Common myeloid progenitor, CD34-positive (primary cell): ENCODE results near the gene CIRBP.

Source experiments
- CTCF ChIA-PET: fragments of 350-600 bp; sonication (Branson Sonifier 250); formaldehyde crosslinking; loops from one replicate; lab custom pipeline; 2021; ENCODE audit warnings: antibody characterized with exemption; lab: Charles Lee
- POLR2A ChIA-PET: fragments of 350-600 bp; sonication (Branson Sonifier 250); formaldehyde crosslinking; loops from one replicate; lab custom pipeline; 2021; ENCODE audit warnings: antibody characterized with exemption; lab: Charles Lee
- DNase-seq, 3 donors: peaks; one replicate each; pipeline versions ENCODE4 v3.0.0 to v3.0.0-alpha.2; 2013
- H3K27ac ChIP-seq, 2 experiments: 1 replicate in 1 of 2; 2 replicates in 1 of 2; pipeline ENCODE4 v1.7.0; 2013; ENCODE audit warnings: inconsistent platforms in 2 of 2, low read length in 2 of 2, mild to moderate bottlenecking in 2 of 2, low read depth in 1 of 2, moderate library complexity in 1 of 2; ENCODE audit not compliant: severe bottlenecking in 2 of 2, insufficient read depth in 1 of 2, poor library complexity in 1 of 2
- H3K27me3 ChIP-seq, 5 experiments: replicated peaks in 2 of 5; 1 replicate in 3 of 5; 2 replicates in 2 of 5; pipeline versions ENCODE4 v1.6.1 to v1.7.0; 2013; ENCODE audit warnings: low read length in 4 of 5, mild to moderate bottlenecking in 2 of 5, moderate library complexity in 2 of 5, inconsistent platforms in 1 of 5; ENCODE audit not compliant: insufficient read depth in 5 of 5, control insufficient read depth in 4 of 5
- H3K36me3 ChIP-seq, 4 experiments: 1 replicate in 2 of 4; 2 replicates in 2 of 4; pipeline versions ENCODE4 v1.6.1 to v1.7.0; 2013; ENCODE audit warnings: low read length in 3 of 4, control low read depth in 1 of 4, mild to moderate bottlenecking in 1 of 4; ENCODE audit not compliant: control insufficient read depth in 4 of 4, insufficient read depth in 4 of 4
- H3K4me1 ChIP-seq, 4 experiments: 1 replicate in 3 of 4; 2 replicates in 1 of 4; pipeline versions ENCODE4 v1.6.1 to v1.7.1; 2013; ENCODE audit warnings: low read length in 3 of 4, mild to moderate bottlenecking in 3 of 4, control low read depth in 1 of 4, inconsistent platforms in 1 of 4, moderate library complexity in 1 of 4; ENCODE audit not compliant: control insufficient read depth in 4 of 4, insufficient read depth in 4 of 4; ENCODE audit errors: control extremely low read depth in 1 of 4
- H3K4me3 ChIP-seq, 7 experiments: 1 replicate in 4 of 7; 2 replicates in 3 of 7; pipeline versions ENCODE4 v1.5.1 to v1.7.0; 2013; ENCODE audit warnings: mild to moderate bottlenecking in 7 of 7, low read length in 6 of 7, moderate library complexity in 6 of 7, inconsistent platforms in 2 of 7, low read depth in 2 of 7, control low read depth in 1 of 7; ENCODE audit not compliant: insufficient read depth in 4 of 7, control insufficient read depth in 1 of 7; ENCODE audit errors: extremely low read depth in 1 of 7
- H3K9me3 ChIP-seq, 5 experiments: 1 replicate in 4 of 5; 2 replicates in 1 of 5; pipeline versions ENCODE4 v1.6.1 to v1.7.1; 2013; ENCODE audit warnings: low read length in 4 of 5, mild to moderate bottlenecking in 2 of 5, inconsistent platforms in 1 of 5, low read depth in 1 of 5, moderate library complexity in 1 of 5; ENCODE audit not compliant: control insufficient read depth in 4 of 5, insufficient read depth in 2 of 5; ENCODE audit errors: control extremely low read depth in 1 of 5
- WGBS: methylation state at CpG from one replicate; pipeline ENCODE4 v1.1.5; 2013; ENCODE audit not compliant: insufficient coverage; 5-methylcytosine and 5-hydroxymethylcytosine counted together

CIRBP gene

DNA sequence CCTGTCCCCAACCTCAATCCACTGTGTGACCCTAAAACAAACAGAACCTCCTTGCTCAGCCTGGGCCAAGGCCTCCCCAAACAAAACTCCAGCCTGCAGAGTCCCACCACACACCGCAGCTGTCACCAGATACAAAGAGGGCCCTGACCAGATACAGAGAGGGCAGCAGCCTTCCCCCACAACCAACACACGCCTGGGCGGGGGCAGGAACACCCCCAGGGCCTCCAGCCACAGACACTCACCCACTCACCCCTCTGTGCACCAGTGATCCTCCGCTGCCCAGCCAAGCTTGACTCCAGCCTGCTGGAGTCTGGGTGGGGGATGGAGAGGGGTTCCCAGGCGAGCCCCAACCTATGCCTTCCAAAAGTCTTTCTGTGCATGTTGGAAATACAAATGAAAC, 5.9 kb upstream of the CIRBP start:
- peak overlapping the region in 1 of 2 experiments; percentile 86 for H3K27ac ChIP-seq
- no peak for DNase-seq
- WGBS = 100% methylated on average over 1 of the region's 5 CpGs
- H3K4me3 ChIP-seq = peak overlapping the region in 1 of 7 experiments; percentile 13
- H3K9me3 ChIP-seq = no peaks in the 10 kb centered on the region
- peaks cover 0 to 6% (median 0%) of the 10 kb centered on the region in 5 experiments for H3K27me3 ChIP-seq
- peaks cover 0 to 3% (median 1%) of the 10 kb centered on the region in 4 experiments for H3K36me3 ChIP-seq
- POLR2A ChIA-PET = interaction anchor here (2.0 kb wide), 1 partner anchor 10 kb away, joined by 11 read pairs; no protein-coding TSS in a partner anchor
- H3K4me1 ChIP-seq = peaks cover 0 to 83% (median 79%) of the 10 kb centered on the region in 4 experiments
- CTCF ChIA-PET = interaction anchor here (7.3 to 17.7 kb wide), 2 partner anchors 8 to 18 kb away, joined by 60 to 268 read pairs; no protein-coding TSS in a partner anchor

DNA sequence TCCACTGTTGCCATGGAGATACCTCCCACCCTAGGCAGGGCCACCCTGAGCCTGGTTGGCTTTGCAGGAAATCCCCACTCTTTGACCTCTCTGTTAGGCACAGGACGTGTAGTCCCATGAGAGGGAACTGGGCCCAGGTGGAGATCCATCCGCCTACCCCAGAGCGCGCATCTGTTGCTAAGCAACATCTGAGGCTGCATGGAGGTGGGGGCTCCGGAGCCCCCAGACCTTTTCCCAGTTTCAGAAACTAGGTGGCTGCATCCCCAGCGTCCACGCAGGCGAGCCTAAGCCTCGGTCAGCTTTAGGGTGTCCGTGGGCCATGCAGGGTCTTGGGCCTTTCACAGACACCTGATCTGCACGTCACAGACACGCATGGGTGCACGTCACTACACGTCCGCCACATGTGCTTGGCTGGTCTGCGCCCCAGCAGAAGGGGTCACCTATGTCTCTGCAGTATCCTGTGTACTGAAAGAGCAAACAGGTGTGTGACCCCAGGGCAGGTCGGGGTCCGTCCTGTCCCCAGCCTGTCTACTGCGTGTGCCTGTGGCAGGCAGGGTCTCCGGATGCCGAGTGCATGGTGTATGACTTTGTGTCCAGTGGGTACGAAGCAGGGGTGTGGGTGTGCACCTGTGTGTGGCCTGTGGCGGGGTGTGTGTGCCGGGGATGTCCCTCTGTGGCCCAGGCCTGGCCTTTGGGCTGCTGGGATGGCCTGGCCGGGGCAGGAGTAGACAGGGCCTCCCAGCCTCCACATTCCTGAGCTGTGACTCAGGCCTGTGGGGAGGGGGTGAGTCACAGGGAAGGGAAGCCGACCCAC, 4.1 kb upstream of the CIRBP start:
- H3K9me3 ChIP-seq = no peaks in the 10 kb centered on the region
- H3K36me3 ChIP-seq = no peaks in the 10 kb centered on the region
- ChIA-PET CTCF (interaction anchor here (1.0 to 17.7 kb wide), 3 partner anchors 10 to 62 kb away, joined by 3 to 268 read pairs (median 60); no protein-coding TSS in a partner anchor), POLR2A (interaction anchor here (0.8 to 5.0 kb wide), 5 partner anchors 11 to 21 kb away, joined by 3 to 98 read pairs (median 19); no protein-coding TSS in a partner anchor)
- H3K4me3 ChIP-seq = no peak overlapping the region
- peaks cover 0 to 6% (median 0%) of the 10 kb centered on the region in 5 experiments for H3K27me3 ChIP-seq
- H3K4me1 ChIP-seq = peaks cover 3 to 77% (median 74%) of the 10 kb centered on the region in 4 experiments
- 95% methylated on average over 25 of the region's 26 CpGs for WGBS
- no peak for DNase-seq
- no peak overlapping the region for H3K27ac ChIP-seq

DNA sequence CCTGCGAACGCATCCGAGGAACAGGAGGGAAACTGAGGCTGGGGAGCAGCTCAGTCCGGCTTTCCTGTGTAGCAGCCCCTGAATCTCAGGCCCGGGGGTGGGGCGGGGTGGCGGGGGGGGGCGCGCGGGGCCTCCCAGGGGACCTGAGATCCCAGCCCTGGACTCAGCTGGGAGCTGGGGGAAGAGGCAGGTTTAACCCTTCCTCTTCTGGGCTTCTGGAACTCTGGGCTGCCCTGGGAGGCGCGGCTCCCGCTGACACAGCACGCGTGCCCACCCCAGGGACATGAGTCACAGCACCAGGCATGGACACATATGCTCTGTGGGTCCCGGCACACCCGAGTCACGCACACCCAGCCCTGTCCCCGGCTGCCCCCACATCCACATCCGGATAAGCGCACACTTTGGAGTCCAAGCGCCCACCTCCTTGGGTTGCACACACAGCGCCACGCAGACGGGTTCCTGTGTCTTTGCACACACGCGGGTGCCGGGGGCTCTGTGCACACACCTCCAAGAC, 3.5 kb upstream of the CIRBP start:
- POLR2A ChIA-PET = interaction anchor here (1.6 to 5.0 kb wide), 4 partner anchors 10 to 21 kb away, joined by 6 to 98 read pairs (median 26); partner anchors contain the start of gene FAM174C
- peaks cover 0 to 2% (median under 1%) of the 10 kb centered on the region in 4 experiments for H3K36me3 ChIP-seq
- no peaks in the 10 kb centered on the region for H3K9me3 ChIP-seq
- peak overlapping the region in 6 of 7 experiments; percentile 32 to 73 (median 55) for H3K4me3 ChIP-seq
- peak overlapping the region in 1 of 2 experiments; percentile 49 for H3K27ac ChIP-seq
- H3K27me3 ChIP-seq = peaks cover 0 to 6% (median 0%) of the 10 kb centered on the region in 5 experiments
- peaks cover 6 to 77% (median 74%) of the 10 kb centered on the region in 4 experiments for H3K4me1 ChIP-seq
- 24% methylated on average over 23 of the region's 28 CpGs for WGBS
- peak; percentile 81 to 92 (median 89) for DNase-seq
- CTCF ChIA-PET = interaction anchor here (1.0 to 17.7 kb wide), 4 partner anchors 11 to 62 kb away, joined by 3 to 268 read pairs (median 36); partner anchors contain the start of gene ATP5F1D

DNA sequence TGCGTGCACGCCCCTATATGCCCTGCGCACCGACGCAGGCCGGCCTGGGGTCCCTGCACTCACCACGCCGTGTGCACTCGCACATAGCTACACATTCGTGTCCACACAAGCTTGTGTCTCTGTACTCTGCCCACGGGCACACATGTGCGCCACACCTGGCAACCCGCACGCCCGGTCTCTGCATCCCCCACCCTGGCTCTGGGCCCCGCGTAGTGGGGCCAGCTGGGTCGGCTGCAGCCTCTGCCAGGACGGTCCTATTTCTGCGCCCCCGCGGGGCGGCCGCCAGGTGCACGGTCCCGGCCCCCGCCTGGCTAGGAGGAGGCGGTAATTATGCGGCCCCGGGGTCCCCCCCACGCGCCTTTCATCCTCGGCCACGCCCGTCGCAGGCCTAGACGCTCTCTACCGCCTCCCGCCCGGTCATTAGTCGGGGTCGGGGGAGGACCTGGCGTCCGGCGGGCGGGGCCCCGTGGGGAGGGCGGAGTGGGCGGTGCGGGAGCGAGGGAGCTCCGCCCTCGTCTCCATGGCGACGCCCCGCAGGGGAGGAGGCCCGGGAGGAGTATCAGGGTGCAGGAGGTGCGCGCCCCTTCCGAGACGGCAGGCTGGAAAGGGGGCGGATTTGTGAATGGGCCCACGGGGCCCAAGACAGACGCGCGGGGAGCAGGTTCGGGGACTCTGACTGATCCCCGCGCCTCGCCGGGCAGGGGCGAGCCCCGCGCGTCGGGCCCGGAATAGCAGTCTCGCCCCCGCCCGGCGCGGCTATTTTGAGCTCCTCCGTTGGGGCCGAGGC, 2.8 kb upstream of the CIRBP start:
- Histone ChIP-seq H3K27me3 (peaks cover 0 to 6% (median 0%) of the 10 kb centered on the region in 5 experiments), H3K9me3 (no peaks in the 10 kb centered on the region), H3K36me3 (peaks cover 0 to 8% (median 7%) of the 10 kb centered on the region in 4 experiments), H3K27ac (peak overlapping the region in 1 of 2 experiments; percentile 49), H3K4me1 (peaks cover 8 to 80% (median 78%) of the 10 kb centered on the region in 4 experiments), H3K4me3 (peak overlapping the region; percentile 16 to 73 (median 50))
- peak in 2 of 3 donors; percentile 70 to 72 for DNase-seq
- ChIA-PET CTCF (interaction anchor here (0.6 to 17.7 kb wide), 7 partner anchors 9 to 72 kb away, joined by 3 to 268 read pairs (median 5); partner anchors contain the start of genes ATP5F1D and FAM174C), POLR2A (interaction anchor here (1.6 to 5.0 kb wide), 4 partner anchors 9 to 21 kb away, joined by 6 to 98 read pairs (median 26); partner anchors contain the start of gene FAM174C)
- WGBS = 2% methylated on average over 77 of the region's 84 CpGs

DNA sequence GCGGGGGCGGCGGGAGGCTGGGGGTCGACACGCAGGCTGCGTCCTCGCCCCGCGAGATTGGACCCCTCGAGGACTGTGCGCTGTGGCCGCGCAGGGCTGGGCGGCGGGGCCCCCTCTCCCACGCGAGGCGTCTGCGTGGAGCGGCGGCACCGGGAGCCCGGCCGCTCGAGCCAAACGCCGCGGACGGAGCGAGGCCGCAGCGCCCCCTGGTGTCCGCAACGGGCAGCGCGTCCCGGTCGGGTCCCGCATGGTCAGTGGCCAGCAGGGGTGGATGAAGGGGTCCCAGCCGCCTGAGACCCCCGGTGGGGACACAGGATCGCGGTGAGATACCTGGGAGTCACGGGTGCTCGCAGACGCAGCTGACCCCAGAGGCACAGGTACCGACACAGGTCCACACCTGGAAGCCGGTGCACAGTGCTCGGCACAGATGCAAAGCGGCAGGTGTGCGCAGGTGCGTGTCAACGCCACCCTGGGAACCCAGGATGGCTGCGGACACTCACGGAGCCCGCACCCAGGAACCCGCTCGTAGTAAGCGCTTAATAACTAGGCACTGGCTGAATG, 2.1 kb upstream of the CIRBP start:
- DNase-seq = peak in 2 of 3 donors; percentile 51 to 62
- Histone ChIP-seq H3K4me1 (peaks cover 8 to 80% (median 77%) of the 10 kb centered on the region in 4 experiments), H3K27me3 (peaks cover 0 to 6% (median 0%) of the 10 kb centered on the region in 5 experiments), H3K9me3 (no peaks in the 10 kb centered on the region), H3K36me3 (peaks cover 0 to 15% (median 12%) of the 10 kb centered on the region in 4 experiments), H3K27ac (no peak overlapping the region), H3K4me3 (peak overlapping the region; percentile 16 to 73 (median 50))
- 1% methylated on average over 46 of the region's 59 CpGs for WGBS
- ChIA-PET CTCF (interaction anchor here (0.6 to 17.7 kb wide), 6 partner anchors 9 to 72 kb away, joined by 3 to 268 read pairs (median 8); partner anchors contain the start of genes ATP5F1D and FAM174C), POLR2A (interaction anchor here (1.6 to 5.0 kb wide), 4 partner anchors 8 to 22 kb away, joined by 6 to 98 read pairs (median 26); partner anchors contain the start of gene FAM174C)
